Fibroblast of skin of right biceps (primary cell): ENCODE data around the gene IKZF2.

Source experiments
- DNase-seq: peaks from one replicate; pipeline ENCODE4 v3.0.0-alpha.2; 2013

IKZF2 gene

DNA sequence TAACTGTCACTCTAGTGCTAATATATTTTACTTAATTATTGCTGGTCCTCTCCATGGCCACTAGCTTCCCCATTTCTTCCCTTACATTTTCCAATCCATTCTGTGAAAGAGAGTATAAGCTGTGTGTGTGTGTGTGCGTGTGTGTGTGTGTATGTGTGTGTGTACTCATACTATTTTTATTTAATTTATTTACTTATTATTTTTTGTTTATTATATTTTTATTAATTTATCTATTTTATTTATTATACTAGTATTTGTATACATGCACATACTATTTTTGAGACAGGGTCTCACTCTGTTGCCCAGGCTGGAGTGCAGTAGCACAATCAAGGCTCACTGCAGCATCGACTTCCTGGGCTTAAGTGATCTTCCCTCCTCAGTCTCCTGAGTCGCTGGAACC, 59.6 kb downstream of the IKZF2 start:
- no peak for DNase-seq

DNA sequence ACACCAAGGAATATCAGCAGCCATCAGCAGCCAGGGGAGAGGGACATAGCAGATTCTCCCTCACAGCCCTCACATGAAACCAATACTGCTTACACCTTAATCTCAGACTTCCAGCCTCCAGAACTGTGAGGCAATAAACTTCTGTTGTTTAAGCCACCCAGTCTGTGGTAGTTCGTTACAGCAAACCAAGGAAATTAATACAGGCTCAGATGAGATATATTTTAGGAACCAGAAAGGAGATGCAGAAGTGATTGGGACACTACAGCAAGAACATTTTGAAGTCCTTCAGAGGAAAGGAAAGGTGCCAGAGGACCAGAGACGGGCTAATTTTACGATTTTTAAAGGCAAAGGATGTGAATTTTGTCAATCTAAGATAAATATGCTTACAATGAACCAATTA, 60.6 kb downstream of the IKZF2 start:
- DNase-seq, result no peak

DNA sequence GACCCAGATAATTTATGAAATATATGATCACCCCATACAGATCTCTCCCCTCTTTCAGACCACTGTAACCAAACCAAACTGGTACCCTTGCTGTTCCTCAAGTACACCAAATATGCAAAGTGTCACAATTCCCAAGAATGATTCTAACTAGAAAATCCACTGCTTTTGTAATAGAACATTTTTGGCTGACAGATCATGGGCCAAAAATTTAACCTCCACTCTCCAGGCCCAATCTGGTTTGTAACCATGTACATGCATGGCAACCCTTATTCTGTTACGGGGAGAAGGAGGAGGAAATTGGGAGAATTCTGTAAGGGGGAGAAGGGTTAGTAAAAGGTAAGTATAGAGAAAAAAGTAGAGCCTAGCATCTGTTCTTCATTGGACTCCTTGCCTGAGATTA, 62.0 kb downstream of the IKZF2 start:
- DNase-seq, result peak; percentile 17

DNA sequence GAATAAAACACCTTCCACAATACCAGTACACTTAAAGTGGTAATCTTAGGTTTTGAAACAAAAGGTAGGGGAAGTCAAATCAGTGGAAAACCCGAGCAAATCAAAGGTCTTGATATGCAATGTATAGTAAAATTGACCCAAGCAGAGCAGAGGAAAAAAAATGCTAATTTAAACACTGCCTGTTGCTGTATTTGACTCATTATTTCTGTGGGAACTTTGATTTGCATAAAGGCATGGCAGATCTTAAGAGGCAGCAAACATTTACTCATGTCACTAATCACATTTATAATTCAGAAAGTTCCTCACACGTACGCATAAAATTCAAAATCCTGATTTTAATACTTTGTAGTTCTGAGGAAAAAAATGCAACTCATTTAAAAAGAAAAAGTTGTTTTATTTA, 64.4 kb downstream of the IKZF2 start:
- DNase-seq, result no peak

DNA sequence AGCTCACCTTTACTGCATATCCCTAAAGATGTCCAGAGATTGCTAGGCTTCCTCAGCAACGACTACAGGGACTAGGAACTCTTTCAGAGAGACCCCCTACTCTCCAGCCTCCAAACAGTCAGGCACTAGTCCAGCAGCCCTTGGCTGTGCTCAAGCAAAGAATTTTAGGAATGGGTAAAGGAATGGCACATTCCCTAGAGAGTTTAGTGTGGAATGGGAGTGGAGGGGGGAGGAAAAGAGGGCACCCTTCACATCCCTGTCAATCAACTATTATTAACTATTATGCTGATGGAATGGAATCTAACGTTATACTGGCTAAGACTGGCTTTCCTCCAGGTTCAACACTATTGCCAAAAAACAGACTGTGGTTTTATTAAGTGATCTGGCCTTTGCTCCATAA, 64.8 kb downstream of the IKZF2 start:
- DNase-seq, result peak; percentile 52

DNA sequence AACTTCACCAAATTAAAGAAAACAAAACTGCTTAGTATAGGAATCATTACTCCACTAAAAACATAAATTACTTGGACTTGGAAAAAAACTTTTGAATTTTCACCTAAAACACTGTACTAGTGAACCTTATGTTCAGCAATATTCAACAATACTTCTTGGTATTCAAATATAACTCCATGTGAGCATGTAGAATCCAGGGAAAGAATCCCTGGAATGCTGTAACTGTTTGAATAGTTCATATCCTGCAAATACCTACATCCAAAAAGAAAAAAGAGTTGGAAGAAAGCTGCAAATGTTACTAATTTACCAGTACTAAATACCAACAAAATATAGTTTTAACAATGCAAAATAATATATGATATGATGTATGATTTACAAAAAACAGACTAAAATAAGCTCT, 65.4 kb downstream of the IKZF2 start:
- peak; percentile 27 for DNase-seq

DNA sequence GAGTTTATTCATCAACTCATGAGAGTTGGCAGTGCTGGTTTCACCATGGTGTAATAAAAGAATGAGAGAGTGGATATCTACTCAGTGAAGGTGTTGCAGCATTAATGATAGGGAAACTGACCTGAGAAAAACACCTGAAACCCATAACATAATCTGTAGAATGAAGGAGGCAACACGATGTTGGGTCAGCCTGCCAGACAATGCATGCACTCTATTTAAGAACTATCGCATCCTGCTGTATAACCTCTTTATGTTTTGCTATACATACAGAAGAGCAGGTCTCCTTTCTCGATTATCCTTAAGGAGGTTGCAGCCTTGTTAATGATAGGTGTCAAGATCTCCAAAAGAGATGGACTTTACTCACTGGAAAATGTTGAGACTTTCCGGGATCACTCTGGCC, 65.9 kb downstream of the IKZF2 start:
- no peak for DNase-seq

DNA sequence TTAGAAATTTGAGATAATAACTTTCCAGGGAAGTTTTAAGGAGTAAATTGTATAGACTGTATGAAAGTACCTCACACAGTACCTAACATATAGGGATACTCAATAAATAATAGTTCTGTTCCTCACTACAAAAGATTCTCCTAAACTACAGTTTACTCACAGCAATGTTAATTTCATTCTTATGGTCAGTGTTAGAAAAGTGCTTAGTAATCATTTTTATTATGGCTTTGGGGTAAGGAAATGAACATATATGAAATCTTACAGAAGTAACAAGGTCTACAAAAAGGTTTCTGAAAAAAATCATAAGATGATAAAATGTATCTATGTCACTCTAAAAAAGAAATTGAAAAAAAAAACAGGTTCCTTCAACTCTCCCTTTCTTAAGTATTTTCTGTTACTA, 67.2 kb downstream of the IKZF2 start:
- no peak for DNase-seq

DNA sequence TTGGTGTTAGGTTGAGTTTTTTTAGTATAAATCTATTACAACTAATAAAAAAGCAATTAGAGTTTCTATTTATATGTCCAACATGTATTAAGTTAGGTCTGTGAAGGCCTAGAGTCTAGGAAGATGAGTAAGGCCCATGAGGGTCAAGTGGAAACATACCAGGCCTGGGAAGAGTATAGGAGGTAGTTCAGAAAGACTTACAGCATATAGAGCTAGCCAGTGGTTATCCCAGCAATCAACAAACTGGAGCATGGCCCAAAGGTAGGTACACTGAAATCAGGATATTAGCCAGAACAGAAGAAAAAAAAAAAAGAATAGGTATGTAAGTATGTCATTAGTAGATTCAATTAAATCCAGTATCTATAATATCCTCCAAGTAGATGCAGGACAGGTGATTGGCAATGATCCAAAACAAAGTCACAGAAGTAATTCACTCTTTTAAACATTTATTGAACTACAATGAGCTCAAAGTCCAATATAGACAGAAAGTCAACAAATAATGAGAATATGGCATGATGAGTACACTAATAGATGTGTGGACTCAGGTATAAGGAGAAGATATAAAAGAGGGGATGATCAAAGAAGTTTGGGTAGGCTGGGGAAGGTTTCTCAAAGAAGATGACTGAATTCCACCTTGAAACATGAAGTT, 70.3 kb downstream of the IKZF2 start:
- DNase-seq, result no peak

DNA sequence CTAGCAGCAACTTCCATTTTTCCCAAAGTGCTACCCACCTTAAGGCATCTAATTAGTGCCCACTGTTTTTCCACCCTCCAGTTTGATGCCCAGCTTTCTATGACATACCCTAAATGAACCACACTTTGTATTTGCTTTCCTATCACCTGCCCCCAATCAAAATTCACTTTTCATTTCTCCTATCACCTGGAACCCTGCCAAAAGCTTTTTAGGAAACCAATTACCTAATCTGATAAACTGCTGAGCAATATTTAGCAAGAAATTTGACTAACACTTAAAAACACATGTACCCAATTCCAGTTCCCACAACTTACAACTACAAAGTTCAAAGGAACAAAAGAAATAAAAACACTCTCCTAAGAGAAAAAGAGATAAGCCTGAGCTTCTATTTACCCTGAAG, 71.7 kb downstream of the IKZF2 start:
- DNase-seq, result no peak

DNA sequence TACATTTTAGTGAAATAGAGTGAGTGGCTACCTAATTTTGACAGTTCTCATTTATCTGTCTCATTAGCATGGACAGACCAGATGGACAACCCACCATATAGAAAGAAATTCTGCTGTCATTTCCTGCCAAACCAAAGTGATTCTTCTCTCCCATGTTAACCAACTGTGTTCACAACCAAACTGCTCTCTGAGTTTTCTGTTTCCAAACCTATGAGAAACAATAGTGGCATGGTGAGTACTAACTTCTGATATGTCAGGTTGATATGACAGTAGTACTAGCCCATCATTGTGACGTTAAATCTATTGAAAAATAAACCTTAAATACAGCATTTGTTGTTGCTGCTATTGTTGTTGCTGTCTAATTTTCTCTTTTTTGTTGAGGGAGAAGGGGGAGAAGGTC, 72.7 kb downstream of the IKZF2 start:
- DNase-seq, result no peak

DNA sequence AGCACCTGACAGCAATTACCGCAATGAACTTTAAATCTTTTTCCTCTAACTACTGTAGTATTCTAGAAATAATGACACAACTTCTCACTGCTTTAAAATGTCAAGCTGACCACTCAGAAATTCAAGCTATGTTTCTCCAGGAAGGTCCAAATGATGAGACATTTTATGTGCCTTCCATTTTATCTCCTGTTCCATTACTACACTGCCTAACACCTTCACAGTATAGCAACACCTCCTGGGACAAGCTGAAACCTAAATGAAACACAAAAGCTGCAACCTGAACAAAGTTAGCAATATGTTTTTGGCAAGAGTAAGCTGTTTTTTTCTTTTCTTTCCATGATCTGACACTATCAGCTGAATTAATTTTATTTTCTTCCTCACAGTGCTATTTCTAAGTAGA, 81.9 kb downstream of the IKZF2 start:
- no peak for DNase-seq

DNA sequence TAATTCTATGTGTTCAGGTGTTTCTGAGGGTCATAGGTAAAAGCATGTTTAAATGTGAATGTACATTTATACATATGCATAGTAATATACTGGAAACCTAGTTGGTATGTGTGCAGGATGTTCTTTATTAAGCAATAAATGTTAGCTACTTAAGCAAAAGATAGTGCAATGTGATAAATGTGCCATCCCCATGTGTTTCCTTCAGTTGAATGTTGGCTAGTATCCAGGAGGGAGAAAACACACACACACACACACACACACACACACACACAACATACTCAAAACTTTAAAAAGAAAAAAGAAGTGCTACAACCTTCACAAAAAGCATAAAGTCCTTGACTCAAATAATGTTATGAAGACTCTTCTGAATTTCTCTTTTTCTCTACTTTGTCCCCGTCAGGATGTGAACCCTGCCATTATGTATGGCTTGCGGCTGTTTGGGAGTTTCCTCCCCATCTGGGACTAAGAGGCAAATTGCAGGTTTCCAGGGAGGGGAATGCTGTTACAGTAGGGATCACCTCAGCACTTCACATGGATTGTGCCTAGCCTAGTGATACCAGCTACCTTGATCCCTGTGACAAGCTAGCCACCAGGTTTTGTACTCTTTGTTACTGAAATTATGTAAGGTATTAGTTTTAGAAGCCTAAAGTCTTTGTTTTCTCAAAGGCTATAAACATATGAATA, 82.6 kb downstream of the IKZF2 start:
- no peak for DNase-seq

DNA sequence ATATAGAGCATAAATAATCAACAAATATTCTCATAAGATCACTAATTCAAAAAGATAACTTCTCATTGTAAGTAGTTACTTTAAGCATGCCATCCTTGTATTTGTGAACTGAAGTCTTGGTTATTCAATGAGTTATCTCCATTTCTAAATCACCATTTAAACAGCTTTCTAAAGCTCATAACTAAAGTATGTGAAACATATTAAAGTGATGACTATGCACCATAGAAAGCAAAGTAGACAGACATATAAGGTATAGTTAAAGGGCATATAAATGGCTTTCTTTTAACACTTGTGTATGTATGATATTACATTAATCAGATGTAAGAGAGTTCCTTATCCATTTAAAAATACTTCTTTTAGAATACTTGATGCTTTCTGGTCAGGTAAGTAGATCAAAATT, 83.5 kb downstream of the IKZF2 start:
- DNase-seq, result peak; percentile 40

DNA sequence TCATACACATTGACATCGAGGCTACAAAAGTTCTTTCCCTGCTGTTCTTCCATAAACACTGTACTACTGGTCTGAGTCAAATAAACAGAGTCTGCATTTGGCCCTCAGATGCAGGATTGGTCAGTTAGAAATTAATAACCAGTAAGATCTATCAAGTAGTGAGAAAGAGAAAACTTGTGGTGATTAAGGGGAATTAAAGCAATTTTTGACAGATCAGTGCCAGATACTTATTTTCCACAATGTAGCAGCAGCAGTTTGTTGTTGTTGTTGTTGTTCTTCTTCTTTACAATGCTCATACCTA, 85.0 kb downstream of the IKZF2 start:
- no peak for DNase-seq

DNA sequence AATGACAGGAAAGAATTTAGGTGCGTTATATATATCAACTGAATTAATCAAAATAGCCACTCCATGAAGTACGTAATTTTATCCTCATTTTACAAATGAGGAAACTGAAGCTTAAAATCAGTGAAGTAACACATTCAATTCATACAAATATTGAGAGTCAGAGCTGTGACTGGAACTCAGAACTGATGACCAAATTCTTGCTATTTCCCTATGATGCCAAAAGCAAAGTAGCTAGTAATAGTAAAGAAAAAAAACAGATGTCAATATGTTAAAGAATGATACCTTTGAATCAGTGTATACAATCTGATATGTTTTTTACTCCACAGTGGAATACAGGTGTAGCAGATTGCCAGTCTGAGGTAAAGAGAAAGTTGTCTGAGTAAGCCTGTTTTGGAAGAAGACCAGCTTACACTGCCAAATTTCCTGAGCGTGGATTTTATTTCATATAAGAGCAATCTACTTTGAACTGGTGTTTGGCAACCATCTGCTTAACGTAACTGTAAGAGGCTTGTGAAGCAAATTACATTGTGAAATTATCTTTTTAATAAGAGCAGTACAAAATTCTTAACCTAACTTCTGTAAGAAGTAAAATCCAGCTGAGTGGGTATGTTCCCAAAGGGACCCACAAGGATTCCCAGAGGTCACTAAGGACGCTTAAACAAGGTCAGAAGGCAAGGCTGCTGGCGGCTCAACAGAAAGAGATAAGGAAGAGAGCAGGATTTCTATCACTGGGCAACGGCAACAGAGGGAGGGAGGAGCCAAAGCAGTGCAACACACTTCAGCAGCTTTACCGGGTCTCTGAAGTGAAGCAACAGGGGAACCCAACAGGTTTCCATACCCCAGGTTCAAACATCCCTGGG, 85.6 kb downstream of the IKZF2 start:
- no peak for DNase-seq

DNA sequence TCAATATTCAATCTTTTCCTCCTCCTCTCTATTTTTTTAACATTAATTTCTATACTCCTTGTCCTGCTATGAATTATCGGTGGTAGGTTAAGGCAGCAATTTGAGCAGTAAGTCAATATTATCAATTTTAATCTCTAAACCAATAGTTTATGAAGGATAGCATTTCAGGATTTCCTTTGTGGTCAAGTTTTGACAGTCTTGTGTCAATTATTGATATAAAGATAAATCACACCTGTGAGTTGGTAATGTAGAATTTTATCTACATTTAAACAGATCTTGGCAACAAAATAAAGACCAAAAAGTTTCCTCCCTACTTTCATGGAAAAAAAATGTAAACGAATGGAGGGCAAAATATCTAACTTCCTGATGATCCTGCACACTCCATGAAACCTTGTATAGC, 87.3 kb downstream of the IKZF2 start:
- no peak for DNase-seq

DNA sequence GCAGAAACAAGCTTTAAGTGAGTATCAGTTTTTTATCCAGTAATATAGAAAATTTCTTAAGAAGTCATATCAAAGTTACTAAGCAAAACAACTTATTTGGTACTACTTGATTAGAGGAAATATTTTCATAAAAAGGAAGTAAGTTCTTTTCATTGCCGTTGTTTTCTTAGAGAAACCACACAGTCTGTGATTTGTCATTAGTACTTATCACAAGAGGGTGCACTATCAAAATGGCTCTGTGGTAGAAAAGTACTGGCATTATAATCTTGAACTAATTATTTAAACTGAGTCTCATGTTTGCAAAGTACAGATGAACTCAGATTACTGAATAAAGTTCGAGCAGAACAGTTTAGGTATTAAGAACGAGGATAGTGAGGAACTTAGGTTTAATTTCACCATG, 93.4 kb downstream of the IKZF2 start:
- no peak for DNase-seq

DNA sequence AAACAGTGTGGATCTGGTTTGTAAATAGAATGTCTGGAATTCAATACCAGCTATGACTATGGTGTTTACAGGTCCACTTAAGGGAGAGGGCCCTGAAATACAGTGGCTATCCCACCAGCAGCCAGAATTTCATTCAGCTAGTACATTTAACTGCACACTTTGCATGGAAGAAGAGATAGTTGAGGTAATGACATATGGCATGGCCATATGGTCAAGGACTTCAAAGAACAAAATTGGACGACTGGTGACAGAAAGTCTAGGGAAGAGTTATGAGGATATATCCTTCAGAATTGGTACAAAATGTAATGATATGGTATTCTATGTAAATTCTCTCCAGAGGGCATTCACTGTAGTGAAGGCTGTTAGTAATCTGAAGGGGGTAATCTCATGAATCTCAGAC, 105.0 kb downstream of the IKZF2 start:
- no peak for DNase-seq

DNA sequence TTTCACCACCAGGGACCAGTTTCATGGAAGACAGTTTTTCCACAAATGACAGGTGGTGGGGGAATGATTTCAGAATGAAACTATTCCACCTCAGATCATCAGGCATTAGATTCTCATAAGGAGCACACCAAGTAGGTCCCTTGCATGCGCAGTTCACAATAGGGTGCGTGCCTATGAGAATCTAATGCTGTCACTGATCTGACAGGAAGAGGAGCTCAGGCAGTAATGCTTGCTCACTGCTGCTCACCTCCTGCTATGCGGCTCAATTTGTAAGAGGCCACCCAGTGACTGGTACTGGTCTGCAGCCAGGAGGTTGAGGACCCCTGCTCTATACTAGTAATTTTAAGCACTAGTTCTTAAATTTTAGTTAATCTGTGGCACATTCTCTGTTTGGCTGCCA, 107.8 kb downstream of the IKZF2 start:
- no peak for DNase-seq

DNA sequence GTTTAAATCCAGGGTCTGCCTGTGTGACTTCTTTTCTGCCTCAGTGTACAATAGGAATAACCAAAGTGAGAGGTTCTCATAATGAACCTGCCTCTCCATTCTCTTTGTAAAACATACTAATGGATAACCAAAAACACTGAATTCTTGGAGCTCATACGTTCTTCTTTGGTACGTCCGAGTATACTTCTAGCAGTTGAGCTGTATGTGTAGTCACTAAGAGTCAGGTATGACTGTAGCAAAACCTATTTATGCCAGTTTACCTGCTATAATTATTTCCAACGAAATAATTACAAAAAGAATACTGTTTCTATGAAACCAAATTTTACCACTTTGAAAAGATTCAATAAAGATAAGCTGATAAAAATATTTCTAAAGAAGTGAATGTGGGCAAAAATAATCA, 109.2 kb downstream of the IKZF2 start:
- no peak for DNase-seq

DNA sequence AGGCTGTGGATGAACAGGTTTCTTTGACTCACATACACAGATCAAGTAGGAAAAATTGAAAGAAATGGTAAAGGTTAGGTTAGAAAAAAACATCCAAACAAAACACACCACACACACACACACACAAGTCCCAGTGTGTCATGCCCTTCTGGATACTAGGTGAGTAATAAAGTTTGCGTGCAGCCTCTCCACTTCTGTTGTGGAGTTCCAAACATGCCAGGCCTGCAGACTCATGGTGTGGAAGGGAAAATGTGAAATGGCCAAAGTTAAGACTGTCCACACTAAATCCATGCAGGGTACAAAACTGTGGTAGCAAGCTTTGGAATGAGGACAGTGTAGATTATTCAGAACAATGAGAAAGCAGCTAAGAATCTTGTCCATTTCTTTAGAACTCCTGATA, 114.6 kb downstream of the IKZF2 start:
- DNase-seq, result peak; percentile 38

DNA sequence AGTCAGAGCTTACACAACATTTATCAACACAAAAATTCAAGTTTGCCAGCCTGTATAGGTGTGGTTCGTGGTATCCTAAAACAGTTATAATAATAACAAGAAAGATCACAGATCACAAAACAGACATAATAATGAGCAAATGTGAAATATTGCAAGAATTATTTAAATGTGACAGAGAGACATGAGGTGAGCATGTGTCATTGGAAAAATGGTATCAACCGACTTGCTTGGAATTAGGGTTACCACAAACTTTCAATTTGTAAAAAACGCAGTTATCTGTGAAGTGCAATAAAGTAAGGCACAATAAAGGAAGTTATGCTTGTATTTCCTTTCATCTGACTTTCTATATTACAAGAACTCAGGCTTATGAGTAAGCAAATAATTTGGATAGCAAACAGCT, 116.8 kb downstream of the IKZF2 start:
- DNase-seq, result no peak

DNA sequence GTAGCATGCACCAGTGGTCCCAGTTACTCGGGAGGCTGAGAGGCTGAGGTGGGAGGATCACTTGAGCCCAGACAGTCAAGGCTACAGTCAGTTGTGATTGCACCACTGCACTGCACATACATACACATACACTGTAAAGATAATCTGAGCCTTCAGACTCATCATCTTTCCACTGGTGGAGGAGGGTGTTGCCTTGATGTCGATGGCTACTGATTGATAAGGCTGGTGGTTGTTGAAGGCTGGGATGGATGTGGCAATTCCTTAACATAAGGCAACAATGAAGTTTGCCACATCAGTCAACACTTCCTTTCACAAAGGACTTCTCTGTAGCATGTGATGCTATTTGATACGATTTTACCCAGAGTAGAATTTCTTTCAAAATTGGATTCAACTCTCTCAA, 118.8 kb downstream of the IKZF2 start:
- DNase-seq, result no peak

DNA sequence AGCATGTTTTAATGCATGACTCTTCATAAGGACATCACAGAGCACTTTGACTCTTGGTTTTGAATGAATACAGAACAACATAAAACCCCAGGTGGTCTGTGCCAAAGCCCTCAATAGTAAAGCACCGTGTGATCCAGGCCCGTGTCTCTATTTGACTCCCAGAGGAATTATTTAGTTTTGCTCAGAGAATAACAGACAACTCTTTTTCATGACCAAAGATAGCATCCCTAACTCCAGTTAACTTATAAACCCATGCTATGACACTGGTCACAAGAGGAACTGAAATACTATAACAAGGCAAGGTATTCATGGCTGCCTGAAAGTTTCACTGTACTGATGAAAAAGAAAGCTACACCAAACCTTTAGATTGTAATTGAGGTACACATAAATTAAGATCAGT, 128.4 kb downstream of the IKZF2 start:
- DNase-seq, result no peak
